ENCODE data around the gene SHB.

GRCh38 chr9:38058452-38059232 lies 10.4 kb downstream of the SHB start:
- TF ChIP-seq CTCF (IDR thresholded peaks at IDR 0.05; ENCODE audit: low read length) (no peak), EZH2 (optimal IDR thresholded peaks at IDR 0.05; ENCODE audit: low read depth, low read length) (no peak)
